K562 (cell line): ENCODE measurements around the gene PRKAG2. TPM values are rescaled to one million over a fixed set of nuclear protein-coding genes. Genes with fewer than 3 reads are reported as not detected.

Experiments
- E2F3 ChIP-seq: fragments of 250-450 bp; sonication (Bioruptor Pico); IDR thresholded peaks from 2 replicates; pipeline ENCODE4 v1.4.0; 2020; ENCODE audit warnings: mild to moderate bottlenecking
- HDAC2 ChIP-seq: fragments of 450-650 bp; IDR thresholded peaks from 2 replicates; pipeline ENCODE4 v1.6.1; 2016; ENCODE audit warnings: mild to moderate bottlenecking
- LEF1 ChIP-seq: fragments of 450-650 bp; IDR thresholded peaks from 2 replicates; pipeline ENCODE4 v1.6.1; 2016; ENCODE audit warnings: mild to moderate bottlenecking
- MTA1 ChIP-seq: fragments of 450-650 bp; IDR thresholded peaks from 2 replicates; pipeline ENCODE4 v1.6.1; 2017; ENCODE audit warnings: borderline replicate concordance
- RBM15 ChIP-seq: fragments of 200-400 bp; formaldehyde crosslinking; IDR thresholded peaks from 2 replicates; pipeline ENCODE4 v1.6.1; 2018; ENCODE audit warnings: mild to moderate bottlenecking, low read length, moderate library complexity; ENCODE audit not compliant: insufficient read depth
- ZBTB7A ChIP-seq: IDR thresholded peaks from 2 replicates; pipeline ENCODE4 v1.6.1; 2011; ENCODE audit warnings: low read depth, mild to moderate bottlenecking, low read length, moderate library complexity, borderline replicate concordance; ENCODE audit not compliant: control insufficient read depth
- ZC3H8 ChIP-seq: fragments of 450-650 bp; IDR thresholded peaks from 2 replicates; pipeline ENCODE4 v1.6.1; 2017
- ZNF134 ChIP-seq: fragments of 250-450 bp; sonication (Bioruptor Pico); conservative IDR thresholded peaks from 2 replicates; pipeline ENCODE4 v1.4.0; 2020
- ZNF445 ChIP-seq: fragments of 250-450 bp; sonication (Bioruptor Pico); IDR thresholded peaks from 2 replicates; pipeline ENCODE4 v1.4.0; 2020; ENCODE audit warnings: low read depth, mild to moderate bottlenecking, moderate library complexity
- ZSCAN32 ChIP-seq: fragments of 450-650 bp; formaldehyde crosslinking; IDR thresholded peaks from 2 replicates; pipeline ENCODE4 v1.4.0; 2020; ENCODE audit warnings: mild to moderate bottlenecking, moderate library complexity
- polyA plus RNA-seq, 8 experiments: library from polyadenylated mRNA; depleted of rRNA in 4 of 8; stranded (reverse) in 5 of 8; unstranded in 3 of 8; fragments of >200 nt; fragmentation: Nextera tagmentation in 2 of 8; fragmentation: Illumina TruSeq in 1 of 8; extraction: Ambion mirVana in 2 of 8; extraction: Trizol in 1 of 8; gene quantifications; 2 replicates each; pipeline versions ENCODE4 v1.2.1 to v1.2.3, GENCODE V29; 2011 to 2014; ENCODE audit warnings: inconsistent platforms in 1 of 8, missing spikeins in 1 of 8
- total RNA-seq, 7 experiments: library from RNA; depleted of rRNA in 6 of 7; stranded (reverse); fragments of >200 nt in 6 of 7; fragmentation: Illumina TruSeq in 2 of 7; extraction: Trizol in 2 of 7; gene quantifications; 2 replicates each; pipeline versions ENCODE4 v1.2.1 to v1.2.3, GENCODE V29; 2011 to 2021; ENCODE audit warnings: low replicate concordance in 1 of 7
- TF ChIP-seq, protein P1 (sequence below): fragments of 450-650 bp; IDR thresholded peaks from 2 replicates; pipeline ENCODE4 v1.6.1; 2017; ENCODE audit warnings: mild to moderate bottlenecking, moderate library complexity
- TF ChIP-seq, protein P2 (sequence below), 3 experiments: IDR thresholded peaks in 2 of 3; conservative IDR thresholded peaks in 1 of 3; 2 replicates each; pipeline ENCODE4 v1.5.1; 2011 to 2012; ENCODE audit warnings: low read length in 3 of 3, mild to moderate bottlenecking in 3 of 3, control low read depth in 2 of 3, improper control_type of control experiment in 1 of 3, inconsistent platforms in 1 of 3, low read depth in 1 of 3, mixed read lengths in 1 of 3, moderate library complexity in 1 of 3; ENCODE audit not compliant: insufficient read depth in 2 of 3
- TF ChIP-seq, protein P3 (sequence below): sonication (generic); formaldehyde crosslinking; IDR thresholded peaks from 2 replicates; pipeline ENCODE4 v1.8.1; 2023; ENCODE audit warnings: mild to moderate bottlenecking, missing genetic modification reagents
- TF ChIP-seq, protein P4 (sequence below): fragments of 200-800 bp; sonication (Bioruptor generic); IDR thresholded peaks from 2 replicates; pipeline ENCODE4 v1.6.1; 2017; ENCODE audit warnings: missing genetic modification characterization, missing compliant biosample characterization
- TF ChIP-seq, protein P5 (sequence below): fragments of 450-650 bp; conservative IDR thresholded peaks from 2 replicates; pipeline ENCODE4 v1.6.1; 2016; ENCODE audit warnings: missing genetic modification characterization, low read depth, mild to moderate bottlenecking, control low read depth, missing compliant biosample characterization
- TF ChIP-seq, protein P6 (sequence below): fragments of 450-650 bp; IDR thresholded peaks from 2 replicates; pipeline ENCODE4 v1.6.1; 2016
- TF ChIP-seq, protein P7 (sequence below): IDR thresholded peaks from 2 replicates; pipeline ENCODE4 v1.6.1; 2011; ENCODE audit not compliant: insufficient read length; ENCODE audit errors: extremely low read depth

Gene PRKAG2
- total and polyA plus RNA-seq, 9 of the 15 experiments (the other 6 are each of a cell fraction or from before 2014, with no cell fraction given) = 0.99 to 5.6 (median 3.3) TPM

DNA sequence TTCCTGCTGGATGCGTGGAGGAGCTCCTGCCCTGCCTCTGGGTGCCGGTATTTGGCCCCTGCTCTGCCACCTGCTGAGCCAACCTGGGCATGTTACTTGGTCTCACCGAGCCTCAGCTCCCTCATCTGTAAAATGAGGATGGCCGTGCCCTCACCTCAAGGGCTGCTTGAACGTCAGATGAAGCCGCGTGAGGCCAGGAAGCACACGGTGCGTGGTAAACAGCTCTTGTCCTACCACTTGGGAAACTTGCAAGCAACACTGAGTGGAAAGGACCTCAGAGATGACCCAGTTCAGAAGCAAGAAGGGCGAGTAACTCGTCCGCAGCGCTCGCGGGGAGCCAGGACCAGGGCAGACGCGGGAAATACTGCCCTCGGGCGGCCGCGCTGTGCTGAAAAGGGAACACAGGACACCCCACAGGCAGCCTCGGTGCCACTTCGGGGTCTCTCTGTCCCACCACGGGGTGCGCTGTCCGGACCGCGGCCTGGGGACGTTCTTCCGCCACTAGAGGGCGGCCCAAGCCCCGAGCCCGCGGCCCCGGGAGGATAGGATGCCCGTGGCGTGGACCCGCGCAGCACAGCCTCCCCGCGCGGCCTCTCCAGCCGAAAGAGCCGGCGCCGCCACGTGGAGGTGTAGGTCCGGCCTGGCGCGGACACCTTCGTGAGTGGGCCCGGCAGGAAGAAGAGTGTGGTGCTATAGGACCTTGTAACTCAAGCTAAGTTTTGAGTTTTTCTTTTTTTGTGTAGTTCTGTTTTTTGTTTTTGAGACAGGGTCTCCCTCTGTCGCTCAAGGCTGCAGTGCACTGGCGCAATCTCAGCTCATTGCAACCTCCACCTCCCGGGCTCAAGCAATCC is 94.1 kb downstream of the PRKAG2 start (continued):
- TF ChIP-seq, protein P1, sequence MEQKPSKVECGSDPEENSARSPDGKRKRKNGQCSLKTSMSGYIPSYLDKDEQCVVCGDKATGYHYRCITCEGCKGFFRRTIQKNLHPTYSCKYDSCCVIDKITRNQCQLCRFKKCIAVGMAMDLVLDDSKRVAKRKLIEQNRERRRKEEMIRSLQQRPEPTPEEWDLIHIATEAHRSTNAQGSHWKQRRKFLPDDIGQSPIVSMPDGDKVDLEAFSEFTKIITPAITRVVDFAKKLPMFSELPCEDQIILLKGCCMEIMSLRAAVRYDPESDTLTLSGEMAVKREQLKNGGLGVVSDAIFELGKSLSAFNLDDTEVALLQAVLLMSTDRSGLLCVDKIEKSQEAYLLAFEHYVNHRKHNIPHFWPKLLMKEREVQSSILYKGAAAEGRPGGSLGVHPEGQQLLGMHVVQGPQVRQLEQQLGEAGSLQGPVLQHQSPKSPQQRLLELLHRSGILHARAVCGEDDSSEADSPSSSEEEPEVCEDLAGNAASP = no peak
- TF ChIP-seq HDAC2 (no peak), ZNF134 (CRISPR knock-in tag) (no peak), LEF1 (no peak), E2F3 (CRISPR knock-in tag) (peak; percentile 83), ZSCAN32 (CRISPR knock-in tag) (no peak), ZC3H8 (no peak), MTA1 (no peak), ZBTB7A (peak; percentile 98), RBM15 (no peak), ZNF445 (CRISPR knock-in tag) (no peak)
- TF ChIP-seq, protein P2, sequence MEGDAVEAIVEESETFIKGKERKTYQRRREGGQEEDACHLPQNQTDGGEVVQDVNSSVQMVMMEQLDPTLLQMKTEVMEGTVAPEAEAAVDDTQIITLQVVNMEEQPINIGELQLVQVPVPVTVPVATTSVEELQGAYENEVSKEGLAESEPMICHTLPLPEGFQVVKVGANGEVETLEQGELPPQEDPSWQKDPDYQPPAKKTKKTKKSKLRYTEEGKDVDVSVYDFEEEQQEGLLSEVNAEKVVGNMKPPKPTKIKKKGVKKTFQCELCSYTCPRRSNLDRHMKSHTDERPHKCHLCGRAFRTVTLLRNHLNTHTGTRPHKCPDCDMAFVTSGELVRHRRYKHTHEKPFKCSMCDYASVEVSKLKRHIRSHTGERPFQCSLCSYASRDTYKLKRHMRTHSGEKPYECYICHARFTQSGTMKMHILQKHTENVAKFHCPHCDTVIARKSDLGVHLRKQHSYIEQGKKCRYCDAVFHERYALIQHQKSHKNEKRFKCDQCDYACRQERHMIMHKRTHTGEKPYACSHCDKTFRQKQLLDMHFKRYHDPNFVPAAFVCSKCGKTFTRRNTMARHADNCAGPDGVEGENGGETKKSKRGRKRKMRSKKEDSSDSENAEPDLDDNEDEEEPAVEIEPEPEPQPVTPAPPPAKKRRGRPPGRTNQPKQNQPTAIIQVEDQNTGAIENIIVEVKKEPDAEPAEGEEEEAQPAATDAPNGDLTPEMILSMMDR (IDR thresholded peaks at IDR 0.05 in 2 of 3, conservative IDR thresholded peaks at IDR 0.05 in 1 of 3; ENCODE audit: insufficient read depth in 2 of 3, low read depth in 1 of 3, low read length in 3 of 3) = peak; percentile 98 to 99 (median 99)
- TF ChIP-seq, protein P3, sequence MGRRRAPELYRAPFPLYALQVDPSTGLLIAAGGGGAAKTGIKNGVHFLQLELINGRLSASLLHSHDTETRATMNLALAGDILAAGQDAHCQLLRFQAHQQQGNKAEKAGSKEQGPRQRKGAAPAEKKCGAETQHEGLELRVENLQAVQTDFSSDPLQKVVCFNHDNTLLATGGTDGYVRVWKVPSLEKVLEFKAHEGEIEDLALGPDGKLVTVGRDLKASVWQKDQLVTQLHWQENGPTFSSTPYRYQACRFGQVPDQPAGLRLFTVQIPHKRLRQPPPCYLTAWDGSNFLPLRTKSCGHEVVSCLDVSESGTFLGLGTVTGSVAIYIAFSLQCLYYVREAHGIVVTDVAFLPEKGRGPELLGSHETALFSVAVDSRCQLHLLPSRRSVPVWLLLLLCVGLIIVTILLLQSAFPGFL (CRISPR knock-in tag) = 0 out of 2 replicates have a peak, but pooled peaks have one; percentile 36
- TF ChIP-seq, protein P4, sequence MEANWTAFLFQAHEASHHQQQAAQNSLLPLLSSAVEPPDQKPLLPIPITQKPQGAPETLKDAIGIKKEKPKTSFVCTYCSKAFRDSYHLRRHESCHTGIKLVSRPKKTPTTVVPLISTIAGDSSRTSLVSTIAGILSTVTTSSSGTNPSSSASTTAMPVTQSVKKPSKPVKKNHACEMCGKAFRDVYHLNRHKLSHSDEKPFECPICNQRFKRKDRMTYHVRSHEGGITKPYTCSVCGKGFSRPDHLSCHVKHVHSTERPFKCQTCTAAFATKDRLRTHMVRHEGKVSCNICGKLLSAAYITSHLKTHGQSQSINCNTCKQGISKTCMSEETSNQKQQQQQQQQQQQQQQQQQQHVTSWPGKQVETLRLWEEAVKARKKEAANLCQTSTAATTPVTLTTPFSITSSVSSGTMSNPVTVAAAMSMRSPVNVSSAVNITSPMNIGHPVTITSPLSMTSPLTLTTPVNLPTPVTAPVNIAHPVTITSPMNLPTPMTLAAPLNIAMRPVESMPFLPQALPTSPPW (CRISPR knock-in tag) = no peak
- TF ChIP-seq, protein P5, sequence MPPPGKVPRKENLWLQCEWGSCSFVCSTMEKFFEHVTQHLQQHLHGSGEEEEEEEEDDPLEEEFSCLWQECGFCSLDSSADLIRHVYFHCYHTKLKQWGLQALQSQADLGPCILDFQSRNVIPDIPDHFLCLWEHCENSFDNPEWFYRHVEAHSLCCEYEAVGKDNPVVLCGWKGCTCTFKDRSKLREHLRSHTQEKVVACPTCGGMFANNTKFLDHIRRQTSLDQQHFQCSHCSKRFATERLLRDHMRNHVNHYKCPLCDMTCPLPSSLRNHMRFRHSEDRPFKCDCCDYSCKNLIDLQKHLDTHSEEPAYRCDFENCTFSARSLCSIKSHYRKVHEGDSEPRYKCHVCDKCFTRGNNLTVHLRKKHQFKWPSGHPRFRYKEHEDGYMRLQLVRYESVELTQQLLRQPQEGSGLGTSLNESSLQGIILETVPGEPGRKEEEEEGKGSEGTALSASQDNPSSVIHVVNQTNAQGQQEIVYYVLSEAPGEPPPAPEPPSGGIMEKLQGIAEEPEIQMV (tag) = no peak
- TF ChIP-seq, protein P6, sequence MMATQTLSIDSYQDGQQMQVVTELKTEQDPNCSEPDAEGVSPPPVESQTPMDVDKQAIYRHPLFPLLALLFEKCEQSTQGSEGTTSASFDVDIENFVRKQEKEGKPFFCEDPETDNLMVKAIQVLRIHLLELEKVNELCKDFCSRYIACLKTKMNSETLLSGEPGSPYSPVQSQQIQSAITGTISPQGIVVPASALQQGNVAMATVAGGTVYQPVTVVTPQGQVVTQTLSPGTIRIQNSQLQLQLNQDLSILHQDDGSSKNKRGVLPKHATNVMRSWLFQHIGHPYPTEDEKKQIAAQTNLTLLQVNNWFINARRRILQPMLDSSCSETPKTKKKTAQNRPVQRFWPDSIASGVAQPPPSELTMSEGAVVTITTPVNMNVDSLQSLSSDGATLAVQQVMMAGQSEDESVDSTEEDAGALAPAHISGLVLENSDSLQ = peak; percentile 47
- TF ChIP-seq, protein P7, sequence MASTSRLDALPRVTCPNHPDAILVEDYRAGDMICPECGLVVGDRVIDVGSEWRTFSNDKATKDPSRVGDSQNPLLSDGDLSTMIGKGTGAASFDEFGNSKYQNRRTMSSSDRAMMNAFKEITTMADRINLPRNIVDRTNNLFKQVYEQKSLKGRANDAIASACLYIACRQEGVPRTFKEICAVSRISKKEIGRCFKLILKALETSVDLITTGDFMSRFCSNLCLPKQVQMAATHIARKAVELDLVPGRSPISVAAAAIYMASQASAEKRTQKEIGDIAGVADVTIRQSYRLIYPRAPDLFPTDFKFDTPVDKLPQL = no peak
